Measurements from ENCODE around the gene CATSPERZ. TPM values are rescaled to one million over a fixed set of nuclear protein-coding genes. Genes with fewer than 3 reads are reported as not detected.
A peak's percentile ranks its signal among the peaks of the same experiment; 100 is the strongest.

The CATSPERZ gene
- total and polyA plus RNA-seq, 4 donors = not detected

DNA sequence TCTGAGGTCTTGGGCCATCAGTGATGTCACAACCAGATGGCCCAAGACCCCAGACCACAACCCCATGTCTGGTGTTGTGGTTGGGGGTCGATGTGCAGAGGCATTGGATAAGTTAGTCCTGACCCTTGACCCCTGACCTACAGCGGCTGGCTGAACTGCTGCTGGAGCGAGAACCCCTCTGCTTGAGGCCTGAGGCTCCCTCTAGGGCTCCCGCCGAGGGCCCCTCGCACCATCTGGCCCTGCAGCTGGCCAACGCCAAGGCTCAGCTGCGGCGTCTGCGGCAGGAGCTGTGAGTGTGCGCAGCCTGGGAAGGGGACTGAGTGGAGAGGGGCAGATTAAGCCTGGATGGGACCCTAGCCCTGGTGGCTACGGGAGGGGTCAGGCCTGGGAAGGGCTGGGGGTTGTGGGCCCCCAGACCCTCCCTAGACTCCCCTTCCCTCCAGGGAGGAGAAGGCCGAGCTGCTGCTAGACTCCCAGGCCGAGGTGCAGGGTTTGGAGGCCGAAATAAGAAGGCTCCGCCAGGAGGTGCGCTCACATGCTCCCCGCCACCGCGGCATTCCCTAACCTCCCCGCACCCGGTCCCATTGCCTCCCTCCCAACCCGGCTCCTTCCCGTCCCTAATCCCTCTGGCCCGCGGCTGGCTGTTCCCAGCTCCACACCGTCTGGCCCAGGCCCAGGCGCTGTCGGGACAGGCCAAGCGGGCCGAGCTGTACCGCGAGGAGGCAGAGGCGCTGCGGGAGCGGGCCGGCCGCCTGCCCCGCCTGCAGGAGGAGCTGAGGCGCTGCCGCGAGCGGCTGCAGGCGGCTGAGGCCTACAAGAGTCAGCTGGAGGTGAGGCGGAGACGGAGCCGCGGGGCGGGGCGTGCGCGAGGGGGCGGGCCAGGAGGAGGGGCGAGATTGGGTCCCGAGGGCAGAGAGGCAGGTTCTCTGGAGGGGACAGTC lies 42.0 kb downstream of the CATSPERZ start:
- WGBS, 2 donors = 21 to 22% methylated on average over 50 to 55 of the region's 55 CpGs
- Histone ChIP-seq H3K36me3 (ENCODE audit: control insufficient read depth in 1 of 2, insufficient read depth in 2 of 2, low read length in 1 of 2) (no peaks in the 10 kb centered on the region), H3K4me1 (ENCODE audit: control insufficient read depth in 1 of 2, insufficient read depth in 2 of 2, low read length in 2 of 2) (no peaks in the 10 kb centered on the region), H3K9me3 (ENCODE audit: control insufficient read depth, low read length) (no peaks in the 10 kb centered on the region), H3K4me3 (ENCODE audit: low read length in 2 of 2) (no peak overlapping the region), H3K27ac (ENCODE audit: low read depth in 1 of 2, low read length in 2 of 2) (no peak overlapping the region), H3K27me3 (ENCODE audit: control insufficient read depth in 1 of 2, insufficient read depth in 2 of 2, low read length in 1 of 2) (no peaks in the 10 kb centered on the region)
- DNase-seq = peak; percentile 93 to 97
- intact Hi-C loops (cut with DNase I) = no loop called here
- ATAC-seq (ENCODE audit: low FRiP score) = peak; percentile 91

DNA sequence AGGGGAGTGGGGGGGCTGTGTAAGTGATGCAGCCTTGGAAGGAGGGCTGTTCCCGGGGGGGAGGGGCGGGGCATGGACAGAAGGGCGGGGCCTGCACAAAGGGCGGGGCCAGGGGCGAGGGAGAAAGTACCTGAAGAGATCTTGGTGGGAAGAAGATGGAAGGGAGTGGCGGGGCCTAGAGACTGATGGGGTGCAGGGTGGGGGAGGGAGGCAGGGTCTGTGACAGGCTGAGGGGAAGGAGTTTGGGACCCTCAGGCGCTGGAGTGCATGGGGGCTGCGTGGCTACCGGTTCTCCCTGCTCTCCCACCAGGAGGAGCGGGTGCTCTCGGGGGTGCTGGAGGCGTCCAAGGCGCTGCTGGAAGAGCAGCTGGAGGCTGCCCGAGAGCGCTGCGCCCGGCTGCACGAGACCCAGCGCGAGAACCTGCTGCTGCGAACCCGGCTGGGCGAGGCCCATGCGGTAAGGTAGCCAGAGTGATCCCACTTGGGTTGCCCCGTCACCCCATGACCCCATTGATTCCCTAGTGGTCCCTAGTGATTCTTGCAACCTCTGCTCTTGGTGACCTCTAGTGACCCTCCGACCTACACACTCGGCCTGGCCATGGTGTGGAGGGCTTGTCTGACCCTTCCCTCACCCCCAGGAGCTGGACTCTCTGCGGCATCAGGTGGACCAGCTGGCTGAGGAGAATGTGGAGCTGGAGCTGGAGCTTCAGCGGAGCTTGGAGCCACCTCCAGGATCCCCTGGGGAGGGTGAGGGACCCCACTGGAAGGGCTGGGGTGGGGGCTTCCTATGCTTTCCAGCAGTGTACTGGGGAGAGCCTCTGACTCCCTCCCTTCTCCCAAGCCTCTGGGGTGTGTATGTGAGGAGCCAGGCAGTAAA lies 42.9 kb downstream of the CATSPERZ start:
- intact Hi-C loops (cut with DNase I) = no loop called here
- Histone ChIP-seq H3K4me3 (ENCODE audit: low read length in 2 of 2) (no peak overlapping the region), H3K27ac (ENCODE audit: low read depth in 1 of 2, low read length in 2 of 2) (no peak overlapping the region), H3K9me3 (ENCODE audit: control insufficient read depth, low read length) (no peaks in the 10 kb centered on the region), H3K27me3 (ENCODE audit: control insufficient read depth in 1 of 2, insufficient read depth in 2 of 2, low read length in 1 of 2) (no peaks in the 10 kb centered on the region), H3K36me3 (ENCODE audit: control insufficient read depth in 1 of 2, insufficient read depth in 2 of 2, low read length in 1 of 2) (no peaks in the 10 kb centered on the region), H3K4me1 (ENCODE audit: control insufficient read depth in 1 of 2, insufficient read depth in 2 of 2, low read length in 2 of 2) (no peaks in the 10 kb centered on the region)
- DNase-seq (peak in 1 of 2 donors; percentile 50), ATAC-seq (ENCODE audit: low FRiP score) (no peak)
- 59 to 66% methylated on average over 24 to 29 of the region's 29 CpGs for WGBS, 2 donors

DNA sequence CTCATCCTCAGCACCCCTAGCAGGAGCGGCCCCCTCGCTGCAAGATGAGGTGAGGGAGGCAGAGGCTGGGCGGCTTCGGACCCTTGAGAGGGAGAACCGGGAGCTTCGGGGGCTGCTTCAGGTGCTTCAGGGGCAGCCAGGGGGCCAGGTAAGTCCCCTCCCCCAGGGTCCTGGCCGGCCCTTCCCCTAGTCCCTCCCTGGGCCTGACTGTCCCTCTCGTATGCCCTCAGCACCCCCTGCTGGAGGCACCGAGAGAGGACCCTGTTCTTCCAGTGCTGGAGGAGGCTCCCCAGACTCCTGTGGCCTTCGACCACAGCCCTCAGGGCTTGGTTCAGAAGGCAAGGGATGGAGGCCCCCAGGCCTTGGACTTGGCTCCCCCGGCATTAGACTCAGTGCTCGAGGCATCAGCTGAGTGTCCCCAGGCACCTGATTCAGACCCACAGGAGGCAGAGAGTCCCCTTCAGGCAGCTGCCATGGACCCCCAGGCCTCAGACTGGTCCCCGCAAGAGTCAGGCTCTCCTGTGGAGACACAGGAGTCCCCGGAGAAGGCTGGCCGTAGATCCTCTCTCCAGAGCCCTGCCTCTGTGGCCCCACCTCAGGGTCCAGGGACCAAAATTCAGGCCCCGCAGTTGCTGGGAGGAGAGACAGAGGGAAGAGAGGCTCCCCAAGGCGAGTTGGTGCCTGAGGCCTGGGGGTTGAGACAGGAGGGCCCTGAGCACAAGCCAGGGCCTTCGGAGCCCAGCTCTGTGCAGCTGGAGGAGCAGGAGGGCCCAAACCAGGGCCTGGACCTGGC lies 43.8 kb downstream of the CATSPERZ start:
- Histone ChIP-seq H3K4me1 (ENCODE audit: control insufficient read depth in 1 of 2, insufficient read depth in 2 of 2, low read length in 2 of 2) (no peaks in the 10 kb centered on the region), H3K36me3 (ENCODE audit: control insufficient read depth in 1 of 2, insufficient read depth in 2 of 2, low read length in 1 of 2) (no peaks in the 10 kb centered on the region), H3K27ac (ENCODE audit: low read depth in 1 of 2, low read length in 2 of 2) (no peak overlapping the region), H3K4me3 (ENCODE audit: low read length in 2 of 2) (no peak overlapping the region), H3K27me3 (ENCODE audit: control insufficient read depth in 1 of 2, insufficient read depth in 2 of 2, low read length in 1 of 2) (no peaks in the 10 kb centered on the region), H3K9me3 (ENCODE audit: control insufficient read depth, low read length) (no peaks in the 10 kb centered on the region)
- no peak for ATAC-seq (ENCODE audit: low FRiP score)
- 82 to 85% methylated on average over 18 of the region's 18 CpGs for WGBS, 2 donors
- intact Hi-C loops (cut with DNase I) = no loop called here
- no peak for DNase-seq

DNA sequence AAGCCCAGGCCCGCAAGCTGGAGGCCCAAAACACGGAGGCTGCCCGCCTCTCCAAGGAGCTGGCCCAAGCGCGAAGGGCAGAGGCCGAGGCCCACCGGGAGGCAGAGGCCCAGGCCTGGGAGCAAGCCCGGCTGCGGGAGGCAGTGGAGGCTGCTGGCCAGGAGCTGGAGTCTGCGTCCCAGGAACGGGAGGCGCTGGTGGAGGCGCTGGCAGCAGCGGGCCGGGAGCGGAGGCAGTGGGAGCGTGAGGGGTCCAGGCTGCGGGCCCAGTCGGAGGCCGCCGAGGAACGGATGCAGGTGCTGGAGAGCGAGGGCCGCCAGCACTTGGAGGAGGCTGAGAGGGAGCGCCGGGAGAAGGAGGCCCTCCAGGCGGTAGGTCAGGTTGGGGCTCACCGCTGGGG lies 44.6 kb downstream of the CATSPERZ start:
- Histone ChIP-seq H3K27ac (ENCODE audit: low read depth in 1 of 2, low read length in 2 of 2) (no peak overlapping the region), H3K4me1 (ENCODE audit: control insufficient read depth in 1 of 2, insufficient read depth in 2 of 2, low read length in 2 of 2) (no peaks in the 10 kb centered on the region), H3K27me3 (ENCODE audit: control insufficient read depth in 1 of 2, insufficient read depth in 2 of 2, low read length in 1 of 2) (no peaks in the 10 kb centered on the region), H3K9me3 (ENCODE audit: control insufficient read depth, low read length) (no peaks in the 10 kb centered on the region), H3K36me3 (ENCODE audit: control insufficient read depth in 1 of 2, insufficient read depth in 2 of 2, low read length in 1 of 2) (no peaks in the 10 kb centered on the region), H3K4me3 (ENCODE audit: low read length in 2 of 2) (no peak overlapping the region)
- ATAC-seq (ENCODE audit: low FRiP score) (no peak), DNase-seq (no peak)
- intact Hi-C loops (cut with DNase I) = no loop called here
- WGBS, 2 donors = 94 to 96% methylated on average over 28 of the region's 28 CpGs

DNA sequence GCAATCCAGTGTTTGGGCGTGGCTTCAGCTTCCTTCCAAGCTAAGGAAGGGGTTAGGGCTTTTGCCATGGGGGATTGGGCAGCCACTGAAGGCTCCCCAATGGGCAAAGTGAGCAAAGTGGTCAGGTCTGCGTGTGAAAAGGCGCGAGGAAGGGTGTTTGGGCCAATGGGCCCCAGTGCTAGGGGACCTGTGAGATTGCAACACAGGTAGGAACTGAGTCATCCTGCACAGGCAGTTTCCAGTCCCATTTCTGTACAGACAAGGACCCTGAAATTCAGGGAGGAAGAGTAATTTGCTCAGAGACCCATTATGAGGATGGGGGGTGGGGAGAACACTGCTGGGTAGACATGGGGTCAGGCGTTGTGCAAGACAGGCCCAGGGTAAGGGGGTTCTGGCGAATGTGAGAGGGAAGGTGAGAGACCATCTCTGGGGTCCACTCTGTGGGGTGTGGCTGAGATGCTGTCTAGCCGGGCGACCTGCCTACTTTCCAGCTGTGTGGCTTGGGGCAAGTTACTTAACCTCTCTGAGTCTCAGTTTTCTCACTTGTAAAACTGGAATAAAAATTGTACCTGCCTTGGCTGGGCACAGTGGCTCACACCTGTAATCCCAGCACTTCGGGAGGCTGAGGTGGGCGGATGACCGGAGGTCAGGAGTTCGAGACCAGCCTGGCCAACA lies 47.2 kb downstream of the CATSPERZ start:
- Histone ChIP-seq H3K9me3 (ENCODE audit: control insufficient read depth, low read length) (no peaks in the 10 kb centered on the region), H3K27me3 (ENCODE audit: control insufficient read depth in 1 of 2, insufficient read depth in 2 of 2, low read length in 1 of 2) (no peaks in the 10 kb centered on the region), H3K27ac (ENCODE audit: low read depth in 1 of 2, low read length in 2 of 2) (no peak overlapping the region), H3K36me3 (ENCODE audit: control insufficient read depth in 1 of 2, insufficient read depth in 2 of 2, low read length in 1 of 2) (no peaks in the 10 kb centered on the region), H3K4me3 (ENCODE audit: low read length in 2 of 2) (no peak overlapping the region), H3K4me1 (ENCODE audit: control insufficient read depth in 1 of 2, insufficient read depth in 2 of 2, low read length in 2 of 2) (no peaks in the 10 kb centered on the region)
- WGBS, 2 donors = 90 to 95% methylated on average over 12 of the region's 12 CpGs
- ATAC-seq (ENCODE audit: low FRiP score) (no peak), DNase-seq (peak in 1 of 2 donors; percentile 42)
- intact Hi-C loops (cut with DNase I) = no loop called here

DNA sequence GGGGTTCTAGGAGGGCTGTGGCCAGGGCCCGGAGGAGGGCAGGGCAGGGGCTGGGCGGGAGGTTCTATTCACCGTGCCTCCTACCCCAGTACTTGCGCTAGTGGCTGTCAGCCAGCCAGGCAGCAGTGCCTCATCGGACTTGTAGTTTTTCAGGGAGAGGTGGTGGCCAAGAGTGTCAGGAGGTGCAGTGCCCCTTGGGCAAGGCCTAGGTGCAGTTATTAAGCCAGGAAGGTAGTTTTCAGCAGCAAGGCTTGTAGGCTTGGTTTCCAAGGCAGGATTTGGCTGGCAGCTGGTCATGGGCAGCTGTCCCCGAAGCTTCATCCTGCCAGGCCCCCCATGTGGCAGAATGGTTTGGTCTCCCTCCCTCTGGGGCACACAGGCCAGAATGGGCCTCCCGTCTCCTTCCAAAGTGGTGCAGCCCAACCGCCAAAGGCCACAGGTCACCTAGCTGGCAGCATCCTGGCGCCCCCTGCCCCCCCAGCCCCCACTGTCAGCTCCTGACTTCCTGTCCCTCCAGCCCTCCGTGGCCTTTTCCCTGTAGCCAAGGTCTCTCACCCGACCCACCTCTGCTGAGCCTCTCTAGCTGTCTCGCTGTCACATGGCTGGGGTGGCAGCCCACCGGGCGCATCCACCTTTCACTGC lies 48.3 kb downstream of the CATSPERZ start:
- intact Hi-C loops (cut with DNase I) = no loop called here
- DNase-seq = peak in 1 of 2 donors; percentile 72
- H3K27ac ChIP-seq (ENCODE audit: low read depth in 1 of 2, low read length in 2 of 2) = no peak overlapping the region
- H3K4me3 ChIP-seq (ENCODE audit: low read length in 2 of 2) = no peak overlapping the region
- H3K4me1 ChIP-seq (ENCODE audit: control insufficient read depth in 1 of 2, insufficient read depth in 2 of 2, low read length in 2 of 2) = no peaks in the 10 kb centered on the region
- ATAC-seq (ENCODE audit: low FRiP score) = no peak
- no peaks in the 10 kb centered on the region for H3K27me3 ChIP-seq (ENCODE audit: control insufficient read depth in 1 of 2, insufficient read depth in 2 of 2, low read length in 1 of 2)
- no peaks in the 10 kb centered on the region for H3K36me3 ChIP-seq (ENCODE audit: control insufficient read depth in 1 of 2, insufficient read depth in 2 of 2, low read length in 1 of 2)
- WGBS, 2 donors = 67 to 70% methylated on average over 13 to 14 of the region's 14 CpGs
- no peaks in the 10 kb centered on the region for H3K9me3 ChIP-seq (ENCODE audit: control insufficient read depth, low read length)

DNA sequence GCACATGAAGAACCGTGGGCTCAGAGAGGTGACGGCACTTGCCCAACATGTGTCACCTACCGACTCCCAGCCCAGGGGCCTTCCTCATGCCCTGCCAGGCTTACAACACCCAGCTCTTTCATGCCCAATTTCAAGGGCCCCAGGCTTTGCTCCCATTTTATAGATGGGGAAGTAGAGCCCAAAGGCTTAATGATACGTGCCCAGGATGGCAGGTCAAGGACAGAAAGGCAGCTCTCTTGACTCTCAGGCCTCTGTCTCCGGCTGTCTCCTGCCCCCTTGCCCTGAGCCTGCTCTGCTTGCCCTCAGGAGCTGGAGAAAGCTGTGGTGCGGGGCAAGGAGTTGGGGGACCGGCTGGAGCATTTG lies 48.8 kb downstream of the CATSPERZ start:
- intact Hi-C loops (cut with DNase I) = no loop called here
- Histone ChIP-seq H3K27ac (ENCODE audit: low read depth in 1 of 2, low read length in 2 of 2) (no peak overlapping the region), H3K9me3 (ENCODE audit: control insufficient read depth, low read length) (no peaks in the 10 kb centered on the region), H3K4me1 (ENCODE audit: control insufficient read depth in 1 of 2, insufficient read depth in 2 of 2, low read length in 2 of 2) (no peaks in the 10 kb centered on the region), H3K4me3 (ENCODE audit: low read length in 2 of 2) (no peak overlapping the region), H3K27me3 (ENCODE audit: control insufficient read depth in 1 of 2, insufficient read depth in 2 of 2, low read length in 1 of 2) (no peaks in the 10 kb centered on the region), H3K36me3 (ENCODE audit: control insufficient read depth in 1 of 2, insufficient read depth in 2 of 2, low read length in 1 of 2) (no peaks in the 10 kb centered on the region)
- no peak for ATAC-seq (ENCODE audit: low FRiP score)
- no peak for DNase-seq
- 92 to 93% methylated on average over 7 of the region's 7 CpGs for WGBS, 2 donors

All from aorta (tissue), 5 donors.